Measurements from ENCODE around the gene GNB3.
"Not testable (repeated sequence)": the region's sequence is repeated elsewhere in the genome, so short reads cannot be mapped to it uniquely, and the experiment has no call there.

GNB3 gene

GRCh38 chr12:6858799-6859198, 18.1 kb downstream of the GNB3 start:
- Histone ChIP-seq H3K9me3 (ENCODE audit: control insufficient read depth in 2 of 2, low read length in 2 of 2) (no peaks in the 10 kb centered on the region), H3K27me3 (ENCODE audit: control insufficient read depth in 2 of 2, insufficient read depth in 2 of 2, low read length in 2 of 2) (no peaks in the 10 kb centered on the region), H3K27ac (ENCODE audit: low read depth in 2 of 2, low read length in 2 of 2) (no peak overlapping the region), H3K4me3 (ENCODE audit: low read length in 2 of 2) (no peak overlapping the region), H3K36me3 (ENCODE audit: control insufficient read depth in 2 of 2, insufficient read depth in 2 of 2, low read length in 2 of 2) (peaks cover 51 to 77% of the 10 kb centered on the region in 2 donors), H3K9ac (ENCODE audit: low read depth in 1 of 2, low read length in 2 of 2) (no peak overlapping the region), H3K4me1 (ENCODE audit: control insufficient read depth in 2 of 2, insufficient read depth in 2 of 2, low read length in 2 of 2) (no peaks in the 10 kb centered on the region)

GRCh38 chr12:6860116-6860515, 19.4 kb downstream of the GNB3 start:
- Histone ChIP-seq H3K9ac (ENCODE audit: low read depth in 1 of 2, low read length in 2 of 2) (no peak overlapping the region), H3K9me3 (ENCODE audit: control insufficient read depth in 2 of 2, low read length in 2 of 2) (no peaks in the 10 kb centered on the region), H3K4me1 (ENCODE audit: control insufficient read depth in 2 of 2, insufficient read depth in 2 of 2, low read length in 2 of 2) (no peaks in the 10 kb centered on the region), H3K4me3 (ENCODE audit: low read length in 2 of 2) (no peak overlapping the region), H3K27ac (ENCODE audit: low read depth in 2 of 2, low read length in 2 of 2) (no peak overlapping the region), H3K36me3 (ENCODE audit: control insufficient read depth in 2 of 2, insufficient read depth in 2 of 2, low read length in 2 of 2) (peaks cover 55 to 87% of the 10 kb centered on the region in 2 donors), H3K27me3 (ENCODE audit: control insufficient read depth in 2 of 2, insufficient read depth in 2 of 2, low read length in 2 of 2) (no peaks in the 10 kb centered on the region)

GRCh38 chr12:6860942-6861341, 20.2 kb downstream of the GNB3 start:
- H3K27me3 ChIP-seq (ENCODE audit: control insufficient read depth in 2 of 2, insufficient read depth in 2 of 2, low read length in 2 of 2) = no peaks in the 10 kb centered on the region
- no peak overlapping the region for H3K4me3 ChIP-seq (ENCODE audit: low read length in 2 of 2)
- no peaks in the 10 kb centered on the region for H3K4me1 ChIP-seq (ENCODE audit: control insufficient read depth in 2 of 2, insufficient read depth in 2 of 2, low read length in 2 of 2)
- peaks cover 52 to 80% of the 10 kb centered on the region in 2 donors for H3K36me3 ChIP-seq (ENCODE audit: control insufficient read depth in 2 of 2, insufficient read depth in 2 of 2, low read length in 2 of 2)
- no peak overlapping the region for H3K27ac ChIP-seq (ENCODE audit: low read depth in 2 of 2, low read length in 2 of 2)
- no peaks in the 10 kb centered on the region for H3K9me3 ChIP-seq (ENCODE audit: control insufficient read depth in 2 of 2, low read length in 2 of 2)
- no peak overlapping the region for H3K9ac ChIP-seq (ENCODE audit: low read depth in 1 of 2, low read length in 2 of 2)

- Histone ChIP-seq H3K27ac (ENCODE audit: low read depth in 2 of 2, low read length in 2 of 2) (no peak overlapping the region), H3K4me1 (ENCODE audit: control insufficient read depth in 2 of 2, insufficient read depth in 2 of 2, low read length in 2 of 2) (no peaks in the 10 kb centered on the region), H3K27me3 (ENCODE audit: control insufficient read depth in 2 of 2, insufficient read depth in 2 of 2, low read length in 2 of 2) (no peaks in the 10 kb centered on the region), H3K9ac (ENCODE audit: low read depth in 1 of 2, low read length in 2 of 2) (no peak overlapping the region), H3K9me3 (ENCODE audit: control insufficient read depth in 2 of 2, low read length in 2 of 2) (no peaks in the 10 kb centered on the region), H3K36me3 (ENCODE audit: control insufficient read depth in 2 of 2, insufficient read depth in 2 of 2, low read length in 2 of 2) (peaks cover 48 to 76% of the 10 kb centered on the region in 2 donors), H3K4me3 (ENCODE audit: low read length in 2 of 2) (no peak overlapping the region)
Measured at GRCh38 chr12:6861391-6861790, 20.7 kb downstream of the GNB3 start.

GRCh38 chr12:6863033-6863432, 22.3 kb downstream of the GNB3 start:
- H3K4me3 ChIP-seq (ENCODE audit: low read length in 2 of 2) = no peak overlapping the region
- H3K27ac ChIP-seq (ENCODE audit: low read depth in 2 of 2, low read length in 2 of 2) = no peak overlapping the region
- peaks cover 36 to 61% of the 10 kb centered on the region in 2 donors for H3K36me3 ChIP-seq (ENCODE audit: control insufficient read depth in 2 of 2, insufficient read depth in 2 of 2, low read length in 2 of 2)
- H3K9ac ChIP-seq (ENCODE audit: low read depth in 1 of 2, low read length in 2 of 2) = no peak overlapping the region
- H3K9me3 ChIP-seq (ENCODE audit: control insufficient read depth in 2 of 2, low read length in 2 of 2) = no peaks in the 10 kb centered on the region
- H3K27me3 ChIP-seq (ENCODE audit: control insufficient read depth in 2 of 2, insufficient read depth in 2 of 2, low read length in 2 of 2) = no peaks in the 10 kb centered on the region
- peaks cover 8% of the 10 kb centered on the region in 2 donors for H3K4me1 ChIP-seq (ENCODE audit: control insufficient read depth in 2 of 2, insufficient read depth in 2 of 2, low read length in 2 of 2)

GRCh38 chr12:6863586-6864321, 23.0 kb downstream of the GNB3 start:
- Histone ChIP-seq H3K27me3 (ENCODE audit: control insufficient read depth in 2 of 2, insufficient read depth in 2 of 2, low read length in 2 of 2) (no peaks in the 10 kb centered on the region), H3K27ac (ENCODE audit: low read depth in 2 of 2, low read length in 2 of 2) (no peak overlapping the region), H3K9ac (ENCODE audit: low read depth in 1 of 2, low read length in 2 of 2) (no peak overlapping the region), H3K4me3 (ENCODE audit: low read length in 2 of 2) (no peak overlapping the region), H3K36me3 (ENCODE audit: control insufficient read depth in 2 of 2, insufficient read depth in 2 of 2, low read length in 2 of 2) (peaks cover 29 to 55% of the 10 kb centered on the region in 2 donors), H3K4me1 (ENCODE audit: control insufficient read depth in 2 of 2, insufficient read depth in 2 of 2, low read length in 2 of 2) (peaks cover 14 to 15% of the 10 kb centered on the region in 2 donors), H3K9me3 (ENCODE audit: control insufficient read depth in 2 of 2, low read length in 2 of 2) (no peaks in the 10 kb centered on the region)

- H3K9ac ChIP-seq (ENCODE audit: low read depth in 1 of 2, low read length in 2 of 2); H3K9me3 ChIP-seq (ENCODE audit: control insufficient read depth in 2 of 2, low read length in 2 of 2); H3K27ac ChIP-seq (ENCODE audit: low read depth in 2 of 2, low read length in 2 of 2); H3K4me3 ChIP-seq (ENCODE audit: low read length in 2 of 2); H3K27me3 ChIP-seq (ENCODE audit: control insufficient read depth in 2 of 2, insufficient read depth in 2 of 2, low read length in 2 of 2): not testable (repeated sequence)
- peaks cover 31 to 54% of the 10 kb centered on the region in 2 donors for H3K36me3 ChIP-seq (ENCODE audit: control insufficient read depth in 2 of 2, insufficient read depth in 2 of 2, low read length in 2 of 2)
- peaks cover 25 to 27% of the 10 kb centered on the region in 2 donors for H3K4me1 ChIP-seq (ENCODE audit: control insufficient read depth in 2 of 2, insufficient read depth in 2 of 2, low read length in 2 of 2)
Measured at GRCh38 chr12:6865307-6865706, 24.6 kb downstream of the GNB3 start.

GRCh38 chr12:6866163-6866919, 25.6 kb downstream of the GNB3 start:
- peak overlapping the region; percentile 59 to 78 for H3K4me3 ChIP-seq (ENCODE audit: low read length in 2 of 2)
- H3K36me3 ChIP-seq (ENCODE audit: control insufficient read depth in 2 of 2, insufficient read depth in 2 of 2, low read length in 2 of 2) = peaks cover 34 to 54% of the 10 kb centered on the region in 2 donors
- peaks cover 33 to 36% of the 10 kb centered on the region in 2 donors for H3K4me1 ChIP-seq (ENCODE audit: control insufficient read depth in 2 of 2, insufficient read depth in 2 of 2, low read length in 2 of 2)
- H3K27ac ChIP-seq (ENCODE audit: low read depth in 2 of 2, low read length in 2 of 2) = peak overlapping the region; percentile 81 to 96
- H3K9ac ChIP-seq (ENCODE audit: low read depth in 1 of 2, low read length in 2 of 2) = peak overlapping the region; percentile 65 to 88
- no peaks in the 10 kb centered on the region for H3K9me3 ChIP-seq (ENCODE audit: control insufficient read depth in 2 of 2, low read length in 2 of 2)
- H3K27me3 ChIP-seq (ENCODE audit: control insufficient read depth in 2 of 2, insufficient read depth in 2 of 2, low read length in 2 of 2) = no peaks in the 10 kb centered on the region

- peaks cover 39 to 42% of the 10 kb centered on the region in 2 donors for H3K4me1 ChIP-seq (ENCODE audit: control insufficient read depth in 2 of 2, insufficient read depth in 2 of 2, low read length in 2 of 2)
- peak overlapping the region; percentile 65 to 88 for H3K9ac ChIP-seq (ENCODE audit: low read depth in 1 of 2, low read length in 2 of 2)
- H3K27ac ChIP-seq (ENCODE audit: low read depth in 2 of 2, low read length in 2 of 2) = peak overlapping the region; percentile 81 to 96
- H3K4me3 ChIP-seq (ENCODE audit: low read length in 2 of 2) = peak overlapping the region; percentile 59 to 78
- no peaks in the 10 kb centered on the region for H3K27me3 ChIP-seq (ENCODE audit: control insufficient read depth in 2 of 2, insufficient read depth in 2 of 2, low read length in 2 of 2)
- H3K9me3 ChIP-seq (ENCODE audit: control insufficient read depth in 2 of 2, low read length in 2 of 2) = no peaks in the 10 kb centered on the region
- H3K36me3 ChIP-seq (ENCODE audit: control insufficient read depth in 2 of 2, insufficient read depth in 2 of 2, low read length in 2 of 2) = peaks cover 31 to 48% of the 10 kb centered on the region in 2 donors
Measured at GRCh38 chr12:6866920-6867412, 26.2 kb downstream of the GNB3 start.
